HG03196 (cell line): ENCODE measurements around the gene EPHA4.

ENCODE experiments used
- ATAC-seq: cut with Tn5 transposase; IDR thresholded peaks from one replicate; pipeline ENCODE4 v1.9.1; 2021; ENCODE audit not compliant: unreplicated experiment

Gene EPHA4

GRCh38 chr2:221448057-221448843 lies 123.9 kb downstream of the EPHA4 start:
- ATAC-seq, result no peak

GRCh38 chr2:221447310-221447709 lies 124.8 kb downstream of the EPHA4 start:
- ATAC-seq, result no peak

- ATAC-seq, result no peak
Observed at GRCh38 chr2:221446140-221446539, 126.0 kb downstream of the EPHA4 start.

GRCh38 chr2:221444106-221444505 lies 128.0 kb downstream of the EPHA4 start:
- no peak for ATAC-seq

- ATAC-seq, result no peak
Observed at GRCh38 chr2:221443645-221444044, 128.5 kb downstream of the EPHA4 start.

- no peak for ATAC-seq
Observed at GRCh38 chr2:221442128-221442527, 130.0 kb downstream of the EPHA4 start.

- ATAC-seq, result no peak
Observed at GRCh38 chr2:221439761-221440479, 132.2 kb downstream of the EPHA4 start.

- no peak for ATAC-seq
Observed at GRCh38 chr2:221437056-221437455, 135.0 kb downstream of the EPHA4 start.

- ATAC-seq, result no peak
Observed at GRCh38 chr2:221435171-221435570, 136.9 kb downstream of the EPHA4 start.

- no peak for ATAC-seq
Observed at GRCh38 chr2:221434142-221434541, 138.0 kb downstream of the EPHA4 start.

- no peak for ATAC-seq
Observed at GRCh38 chr2:221431477-221431876, 140.6 kb downstream of the EPHA4 start.

- ATAC-seq, result no peak
Observed at GRCh38 chr2:221429741-221430491, 142.2 kb downstream of the EPHA4 start.

- no peak for ATAC-seq
Observed at GRCh38 chr2:221428896-221429295, 143.2 kb downstream of the EPHA4 start.

- no peak for ATAC-seq
Observed at GRCh38 chr2:221426929-221427328, 145.2 kb downstream of the EPHA4 start.

- no peak for ATAC-seq
Observed at GRCh38 chr2:221425891-221426290, 146.2 kb downstream of the EPHA4 start.

GRCh38 chr2:221425353-221425752 lies 146.8 kb downstream of the EPHA4 start:
- no peak for ATAC-seq

GRCh38 chr2:221423210-221423804 lies 148.8 kb downstream of the EPHA4 start:
- no peak for ATAC-seq

- ATAC-seq, result no peak
Observed at GRCh38 chr2:221422516-221423209, 149.4 kb downstream of the EPHA4 start.

- ATAC-seq, result no peak
Observed at GRCh38 chr2:221420245-221420644, 151.9 kb downstream of the EPHA4 start.

- ATAC-seq, result no peak
Observed at GRCh38 chr2:221415789-221416188, 156.3 kb downstream of the EPHA4 start.

GRCh38 chr2:221412978-221413377 lies 159.1 kb downstream of the EPHA4 start:
- no peak for ATAC-seq
